ENCODE results near the gene ASCC3.

Gene ASCC3

DNA sequence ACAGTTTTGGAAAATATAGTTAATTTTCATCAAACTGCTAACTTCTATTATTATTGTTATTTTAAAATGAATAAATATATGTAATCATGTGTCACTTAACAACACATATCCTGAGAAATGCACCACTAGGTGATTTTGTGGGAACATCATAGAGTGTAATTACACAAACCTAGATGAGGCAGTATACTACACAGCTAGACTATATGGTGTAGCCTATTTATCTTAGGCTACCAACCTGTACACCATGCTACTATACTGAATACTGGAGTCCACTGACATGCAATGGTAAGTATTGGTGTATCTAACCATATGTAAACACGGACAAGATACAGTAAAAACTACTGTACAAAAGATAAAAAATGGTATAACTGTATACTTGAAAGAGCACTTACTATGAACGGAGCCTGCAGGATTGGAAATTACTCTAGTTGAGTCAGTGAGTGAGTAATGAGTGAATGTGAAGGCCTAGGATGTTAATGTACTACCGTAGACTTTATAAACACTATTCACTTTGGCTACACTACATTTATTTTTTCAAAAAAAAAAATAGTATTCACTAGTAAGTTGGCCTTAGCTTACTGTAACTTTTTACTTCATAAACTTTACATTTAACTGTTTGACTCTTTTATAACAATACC is 72.4 kb downstream of the ASCC3 start:
- Histone ChIP-seq H3K27ac (ENCODE audit: insufficient read depth, low read depth, low read length, poor library complexity, severe bottlenecking) (no peak overlapping the region), H3K4me1 (ENCODE audit: control insufficient read depth, insufficient read depth, low read length) (no peaks in the 10 kb centered on the region), H3K27me3 (ENCODE audit: control insufficient read depth, insufficient read depth, low read length, poor library complexity, severe bottlenecking) (no peaks in the 10 kb centered on the region), H3K4me3 (ENCODE audit: insufficient read depth, low read depth, low read length) (no peak overlapping the region), H3K9me3 (ENCODE audit: control insufficient read depth, low read length) (no peaks in the 10 kb centered on the region), H3K36me3 (ENCODE audit: control insufficient read depth, insufficient read depth, low read length) (peaks cover 4% of the 10 kb centered on the region)
- WGBS, 2 experiments: 94 to 100% methylated on average over 1 to 3 of the region's 3 CpGs

DNA sequence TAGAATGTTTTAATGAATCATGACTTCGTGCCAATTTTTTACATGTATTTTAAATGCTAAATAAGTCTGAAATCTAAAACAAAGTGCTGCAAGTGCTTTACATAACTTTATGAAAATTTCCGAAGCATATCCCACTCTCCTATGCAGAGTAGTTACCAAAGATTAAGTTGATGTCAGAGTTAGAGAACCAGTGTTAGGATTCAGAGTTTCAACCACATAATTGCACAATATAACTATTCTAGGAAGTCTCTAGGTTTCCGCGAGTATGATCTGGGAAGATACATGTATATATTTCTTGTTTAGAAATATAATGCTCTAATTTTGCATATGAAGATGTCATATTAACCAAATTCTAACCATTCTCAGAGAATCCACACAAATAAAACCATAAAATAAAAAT is 74.8 kb downstream of the ASCC3 start:
- no peaks in the 10 kb centered on the region for H3K27me3 ChIP-seq (ENCODE audit: control insufficient read depth, insufficient read depth, low read length, poor library complexity, severe bottlenecking)
- WGBS, 2 experiments: 92% methylated on average over 2 of the region's 4 CpGs; no CpG with 5 or more reads in 1 of the 2 experiments
- no peak overlapping the region for H3K4me3 ChIP-seq (ENCODE audit: insufficient read depth, low read depth, low read length)
- no peaks in the 10 kb centered on the region for H3K9me3 ChIP-seq (ENCODE audit: control insufficient read depth, low read length)
- no peak overlapping the region for H3K27ac ChIP-seq (ENCODE audit: insufficient read depth, low read depth, low read length, poor library complexity, severe bottlenecking)
- no peaks in the 10 kb centered on the region for H3K4me1 ChIP-seq (ENCODE audit: control insufficient read depth, insufficient read depth, low read length)
- peaks cover 4% of the 10 kb centered on the region for H3K36me3 ChIP-seq (ENCODE audit: control insufficient read depth, insufficient read depth, low read length)

- Histone ChIP-seq H3K4me1 (ENCODE audit: control insufficient read depth, insufficient read depth, low read length) (no peaks in the 10 kb centered on the region), H3K27ac (ENCODE audit: insufficient read depth, low read depth, low read length, poor library complexity, severe bottlenecking) (no peak overlapping the region), H3K9me3 (ENCODE audit: control insufficient read depth, low read length) (no peaks in the 10 kb centered on the region), H3K4me3 (ENCODE audit: insufficient read depth, low read depth, low read length) (no peak overlapping the region), H3K36me3 (ENCODE audit: control insufficient read depth, insufficient read depth, low read length) (peaks cover 4% of the 10 kb centered on the region), H3K27me3 (ENCODE audit: control insufficient read depth, insufficient read depth, low read length, poor library complexity, severe bottlenecking) (no peaks in the 10 kb centered on the region)
- 100% methylated on average over 1 to 2 of the region's 4 CpGs for WGBS, 2 experiments
These were observed 77.7 kb downstream of the ASCC3 start for GRCh38 chr6:100803264-100804045.

DNA sequence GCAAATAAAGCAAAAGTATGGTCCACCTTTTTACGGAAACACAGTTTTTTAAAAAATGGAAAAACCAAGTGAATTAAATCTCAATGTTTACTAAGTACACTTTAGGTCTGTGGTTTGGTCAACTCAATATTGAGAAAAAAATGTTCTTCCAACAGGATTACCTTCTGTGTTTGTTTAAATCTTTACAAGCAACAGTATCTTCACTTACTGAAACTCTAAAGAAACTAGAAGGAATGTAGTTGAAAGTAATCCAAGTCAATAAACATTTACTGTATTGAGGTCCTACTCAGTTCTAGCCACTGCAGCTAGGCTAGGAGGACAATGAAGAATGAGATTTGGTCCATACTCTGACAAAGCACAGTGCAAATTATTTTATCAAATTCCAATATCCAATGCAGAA is 80.1 kb downstream of the ASCC3 start:
- H3K36me3 ChIP-seq (ENCODE audit: control insufficient read depth, insufficient read depth, low read length): peaks cover 4% of the 10 kb centered on the region
- no peaks in the 10 kb centered on the region for H3K27me3 ChIP-seq (ENCODE audit: control insufficient read depth, insufficient read depth, low read length, poor library complexity, severe bottlenecking)
- no peaks in the 10 kb centered on the region for H3K9me3 ChIP-seq (ENCODE audit: control insufficient read depth, low read length)
- H3K4me1 ChIP-seq (ENCODE audit: control insufficient read depth, insufficient read depth, low read length): no peaks in the 10 kb centered on the region
- no peak overlapping the region for H3K4me3 ChIP-seq (ENCODE audit: insufficient read depth, low read depth, low read length)
- WGBS, 2 experiments: 100% methylated on average over 1 of the region's 1 CpG
- H3K27ac ChIP-seq (ENCODE audit: insufficient read depth, low read depth, low read length, poor library complexity, severe bottlenecking): no peak overlapping the region

DNA sequence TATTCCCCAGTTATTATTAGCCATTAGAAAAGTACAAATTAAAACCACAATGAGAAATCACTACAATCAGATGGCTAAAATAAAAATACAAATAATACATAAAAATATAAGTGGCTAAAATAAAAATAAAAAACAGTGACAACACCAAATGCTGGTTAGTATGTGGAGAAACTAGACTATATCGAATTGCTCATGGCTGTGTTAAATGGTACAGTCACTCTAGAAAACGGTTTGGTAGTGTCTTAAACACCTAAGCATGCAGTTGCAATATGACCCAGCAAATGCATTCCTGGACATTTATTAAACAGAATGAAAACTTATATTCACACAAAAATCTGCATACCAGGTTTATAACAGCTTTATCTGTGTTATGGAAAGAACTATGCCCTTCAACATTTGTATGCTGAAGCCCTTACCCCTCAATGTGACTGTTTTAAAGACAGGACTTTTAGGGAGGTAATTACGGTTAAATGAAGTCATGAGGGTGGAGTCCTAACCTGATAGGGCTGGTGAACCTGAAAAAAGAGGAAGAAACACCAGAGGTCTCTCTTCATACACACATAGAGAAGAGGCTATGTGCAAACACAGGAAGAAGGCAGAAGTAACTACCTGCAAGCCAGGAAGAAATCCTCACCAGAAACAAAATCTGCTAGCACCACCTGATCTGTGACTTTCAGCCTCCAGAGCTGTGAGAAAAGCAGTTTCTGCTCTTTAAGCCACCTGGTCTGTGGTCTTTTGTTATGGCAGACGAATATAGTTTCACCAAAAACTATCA is 84.9 kb downstream of the ASCC3 start:
- Histone ChIP-seq H3K27me3 (ENCODE audit: control insufficient read depth, insufficient read depth, low read length, poor library complexity, severe bottlenecking) (no peaks in the 10 kb centered on the region), H3K4me3 (ENCODE audit: insufficient read depth, low read depth, low read length) (no peak overlapping the region), H3K9me3 (ENCODE audit: control insufficient read depth, low read length) (no peaks in the 10 kb centered on the region), H3K36me3 (ENCODE audit: control insufficient read depth, insufficient read depth, low read length) (no peaks in the 10 kb centered on the region), H3K27ac (ENCODE audit: insufficient read depth, low read depth, low read length, poor library complexity, severe bottlenecking) (no peak overlapping the region), H3K4me1 (ENCODE audit: control insufficient read depth, insufficient read depth, low read length) (no peaks in the 10 kb centered on the region)
- WGBS, 2 experiments: 92 to 94% methylated on average over 3 to 4 of the region's 4 CpGs

DNA sequence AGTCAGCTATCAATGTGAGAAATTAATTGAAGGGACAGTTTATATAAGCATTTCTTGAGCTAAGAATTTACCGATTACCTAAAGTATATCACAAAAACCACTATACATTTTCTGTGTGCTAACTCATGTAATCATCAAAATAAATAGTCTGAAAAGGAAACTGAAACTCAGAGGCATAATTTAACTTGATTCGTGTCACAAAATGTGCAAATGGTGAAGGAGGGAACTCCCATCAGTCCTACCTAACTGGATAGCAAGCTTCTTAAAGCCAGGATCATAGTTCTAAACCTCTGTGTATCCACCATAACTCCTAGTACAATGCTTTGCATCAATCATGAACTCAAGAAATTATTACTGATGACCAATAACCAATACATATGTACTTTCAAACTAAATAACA is 91.0 kb downstream of the ASCC3 start:
- Histone ChIP-seq H3K36me3 (ENCODE audit: control insufficient read depth, insufficient read depth, low read length) (no peaks in the 10 kb centered on the region), H3K4me1 (ENCODE audit: control insufficient read depth, insufficient read depth, low read length) (no peaks in the 10 kb centered on the region), H3K4me3 (ENCODE audit: insufficient read depth, low read depth, low read length) (no peak overlapping the region), H3K27ac (ENCODE audit: insufficient read depth, low read depth, low read length, poor library complexity, severe bottlenecking) (no peak overlapping the region), H3K9me3 (ENCODE audit: control insufficient read depth, low read length) (no peaks in the 10 kb centered on the region), H3K27me3 (ENCODE audit: control insufficient read depth, insufficient read depth, low read length, poor library complexity, severe bottlenecking) (no peaks in the 10 kb centered on the region)
- WGBS, 2 experiments: 91 to 95% methylated on average over 1 to 2 of the region's 2 CpGs

- 100% methylated on average over 1 of the region's 1 CpG; no CpG with 5 or more reads in 1 of the 2 experiments for WGBS, 2 experiments
- Histone ChIP-seq H3K27me3 (ENCODE audit: control insufficient read depth, insufficient read depth, low read length, poor library complexity, severe bottlenecking) (no peaks in the 10 kb centered on the region), H3K36me3 (ENCODE audit: control insufficient read depth, insufficient read depth, low read length) (no peaks in the 10 kb centered on the region), H3K4me3 (ENCODE audit: insufficient read depth, low read depth, low read length) (no peak overlapping the region), H3K9me3 (ENCODE audit: control insufficient read depth, low read length) (no peaks in the 10 kb centered on the region), H3K27ac (ENCODE audit: insufficient read depth, low read depth, low read length, poor library complexity, severe bottlenecking) (no peak overlapping the region), H3K4me1 (ENCODE audit: control insufficient read depth, insufficient read depth, low read length) (no peaks in the 10 kb centered on the region)
These were observed 95.1 kb downstream of the ASCC3 start for GRCh38 chr6:100785982-100786381.

GRCh38 chr6:100780648-100781047 is 100.5 kb downstream of the ASCC3 start:
- no peaks in the 10 kb centered on the region for H3K9me3 ChIP-seq (ENCODE audit: control insufficient read depth, low read length)
- H3K4me1 ChIP-seq (ENCODE audit: control insufficient read depth, insufficient read depth, low read length): no peaks in the 10 kb centered on the region
- H3K27me3 ChIP-seq (ENCODE audit: control insufficient read depth, insufficient read depth, low read length, poor library complexity, severe bottlenecking): no peaks in the 10 kb centered on the region
- no peak overlapping the region for H3K27ac ChIP-seq (ENCODE audit: insufficient read depth, low read depth, low read length, poor library complexity, severe bottlenecking)
- no peak overlapping the region for H3K4me3 ChIP-seq (ENCODE audit: insufficient read depth, low read depth, low read length)
- no peaks in the 10 kb centered on the region for H3K36me3 ChIP-seq (ENCODE audit: control insufficient read depth, insufficient read depth, low read length)

- WGBS, 2 experiments: 90 to 100% methylated on average over 1 to 2 of the region's 2 CpGs
- H3K27ac ChIP-seq (ENCODE audit: insufficient read depth, low read depth, low read length, poor library complexity, severe bottlenecking): no peak overlapping the region
- no peaks in the 10 kb centered on the region for H3K27me3 ChIP-seq (ENCODE audit: control insufficient read depth, insufficient read depth, low read length, poor library complexity, severe bottlenecking)
- no peaks in the 10 kb centered on the region for H3K4me1 ChIP-seq (ENCODE audit: control insufficient read depth, insufficient read depth, low read length)
- no peaks in the 10 kb centered on the region for H3K9me3 ChIP-seq (ENCODE audit: control insufficient read depth, low read length)
- H3K4me3 ChIP-seq (ENCODE audit: insufficient read depth, low read depth, low read length): no peak overlapping the region
- no peaks in the 10 kb centered on the region for H3K36me3 ChIP-seq (ENCODE audit: control insufficient read depth, insufficient read depth, low read length)
These were observed 105.5 kb downstream of the ASCC3 start for GRCh38 chr6:100775667-100776066.

- Histone ChIP-seq H3K4me3 (ENCODE audit: insufficient read depth, low read depth, low read length) (no peak overlapping the region), H3K36me3 (ENCODE audit: control insufficient read depth, insufficient read depth, low read length) (no peaks in the 10 kb centered on the region), H3K4me1 (ENCODE audit: control insufficient read depth, insufficient read depth, low read length) (no peaks in the 10 kb centered on the region), H3K27ac (ENCODE audit: insufficient read depth, low read depth, low read length, poor library complexity, severe bottlenecking) (no peak overlapping the region), H3K9me3 (ENCODE audit: control insufficient read depth, low read length) (no peaks in the 10 kb centered on the region), H3K27me3 (ENCODE audit: control insufficient read depth, insufficient read depth, low read length, poor library complexity, severe bottlenecking) (no peaks in the 10 kb centered on the region)
- WGBS, 2 experiments: 0% methylated on average over 1 of the region's 1 CpG
These were observed 106.4 kb downstream of the ASCC3 start for GRCh38 chr6:100774681-100775080.

Measured in ectodermal cell (in vitro differentiated cells).